Endothelial cell (in vitro differentiated cells): Measurements from ENCODE around the gene CD8A. TPM values are rescaled to one million over a fixed set of nuclear protein-coding genes. Genes with fewer than 3 reads are reported as not detected.
"Not testable (repeated sequence)": the region's sequence is repeated elsewhere in the genome, so short reads cannot be mapped to it uniquely, and the experiment has no call there.

Experiments used
- DNase-seq: peaks from one replicate; pipeline ENCODE4 v3.0.0; 2021; ENCODE audit warnings: low spot score
- H3K27ac Mint-ChIP-seq: one replicate; pipeline ENCODE4 v1.8.0; 2021; ENCODE audit warnings: mixed read lengths, inconsistent platforms; ENCODE audit not compliant: unreplicated experiment
- H3K27me3 Mint-ChIP-seq: one replicate; pipeline ENCODE4 v1.8.0; 2021; ENCODE audit warnings: mild to moderate bottlenecking, moderate library complexity, mixed read lengths, inconsistent platforms; ENCODE audit not compliant: unreplicated experiment
- H3K36me3 Mint-ChIP-seq: one replicate; pipeline ENCODE4 v1.8.0; 2021; ENCODE audit warnings: mild to moderate bottlenecking, low read depth, mixed read lengths, inconsistent platforms; ENCODE audit not compliant: unreplicated experiment
- H3K4me1 Mint-ChIP-seq: one replicate; pipeline ENCODE4 v1.8.0; 2021; ENCODE audit warnings: mild to moderate bottlenecking, mixed read lengths, inconsistent platforms; ENCODE audit not compliant: unreplicated experiment
- H3K4me3 Mint-ChIP-seq: one replicate; pipeline ENCODE4 v1.8.0; 2021; ENCODE audit warnings: mild to moderate bottlenecking, mixed read lengths, inconsistent platforms; ENCODE audit not compliant: unreplicated experiment
- H3K9me3 Mint-ChIP-seq: one replicate; pipeline ENCODE4 v1.8.0; 2021; ENCODE audit warnings: mixed read lengths, inconsistent platforms; ENCODE audit not compliant: unreplicated experiment
- CTCF ChIP-seq: fragments of 200-600 bp; sonication (generic); IDR thresholded peaks from one replicate; pipeline ENCODE4 v1.5.0; 2021; ENCODE audit warnings: antibody characterized with exemption; ENCODE audit not compliant: unreplicated experiment
- total RNA-seq: library from RNA; stranded (reverse); fragmentation: NEBNext Ultra II Directional; extraction: Animal tissue kit (Norgen Biotek cat#: 25700); gene quantifications from one replicate; pipeline ENCODE4 v1.2.1, GENCODE V29; 2021; ENCODE audit not compliant: unreplicated experiment

Gene CD8A
- total RNA-seq, 1 donor from 2014 or later, result not detected

DNA sequence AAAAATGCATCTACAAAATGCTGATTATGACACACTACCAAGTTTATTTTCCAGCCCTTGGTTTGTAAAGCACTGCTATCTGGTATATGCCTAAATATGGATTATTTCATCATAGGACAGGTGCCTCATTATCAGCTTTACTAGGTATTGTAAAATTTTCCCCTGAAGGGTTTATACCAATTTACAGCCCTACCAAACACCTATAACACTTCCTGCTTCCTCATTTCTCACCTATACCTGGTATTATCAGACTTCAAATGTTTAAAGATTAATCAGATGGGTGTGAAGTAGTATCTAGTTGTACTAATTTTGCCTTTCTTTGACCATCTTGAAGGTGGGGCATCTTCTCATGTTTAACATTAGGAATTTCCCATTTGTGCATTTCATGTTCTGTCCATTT is 43.8 kb downstream of the CD8A start:
- H3K4me1 Mint-ChIP-seq, result no peaks in the 10 kb centered on the region
- no peaks in the 10 kb centered on the region for H3K27me3 Mint-ChIP-seq
- no peak for DNase-seq
- H3K9me3 Mint-ChIP-seq, result no peaks in the 10 kb centered on the region
- H3K27ac Mint-ChIP-seq, result no peak overlapping the region
- H3K4me3 Mint-ChIP-seq, result no peak overlapping the region
- TF ChIP-seq CTCF, result no peak
- H3K36me3 Mint-ChIP-seq, result peaks cover 18% of the 10 kb centered on the region

GRCh38 chr2:86744152-86744551 is 46.6 kb downstream of the CD8A start:
- TF ChIP-seq CTCF, result no peak
- H3K27ac Mint-ChIP-seq, result no peak overlapping the region
- H3K4me3 Mint-ChIP-seq, result no peak overlapping the region
- H3K27me3 Mint-ChIP-seq, result no peaks in the 10 kb centered on the region
- no peak for DNase-seq
- H3K9me3 Mint-ChIP-seq, result no peaks in the 10 kb centered on the region
- no peaks in the 10 kb centered on the region for H3K4me1 Mint-ChIP-seq
- H3K36me3 Mint-ChIP-seq, result peaks cover 7% of the 10 kb centered on the region

DNA sequence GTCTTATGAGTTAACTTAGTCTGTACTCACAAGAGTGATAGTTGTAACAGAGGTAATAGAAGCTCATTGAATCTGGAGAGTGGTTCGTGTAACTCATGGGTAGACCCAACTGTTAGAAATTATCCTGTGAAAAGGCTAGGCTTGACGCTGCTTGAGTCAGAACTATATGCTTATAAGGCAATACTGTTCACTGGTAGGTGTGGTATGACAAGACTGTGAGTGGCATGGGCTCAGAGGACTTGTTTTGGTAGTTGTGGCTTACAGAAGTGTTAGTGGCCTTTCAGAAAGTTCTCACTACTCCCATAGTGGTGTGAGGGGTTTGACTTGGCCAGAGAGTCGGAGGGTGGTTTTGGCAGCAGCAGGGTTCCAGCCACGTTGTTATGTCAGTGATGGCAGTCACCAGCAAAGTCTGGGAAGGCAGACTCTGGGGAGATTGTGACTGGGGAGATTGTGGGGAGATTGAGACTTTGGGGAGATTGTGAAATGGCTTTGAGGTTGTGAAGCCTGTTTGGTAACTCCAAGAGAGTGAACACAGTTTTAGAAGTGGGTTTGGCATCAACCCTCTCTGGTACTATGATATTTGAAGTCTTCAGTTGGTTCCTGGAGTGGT is 48.7 kb downstream of the CD8A start:
- H3K27me3 Mint-ChIP-seq, H3K9me3 Mint-ChIP-seq, H3K27ac Mint-ChIP-seq, H3K36me3 Mint-ChIP-seq, DNase-seq, H3K4me1 Mint-ChIP-seq: not testable (repeated sequence)
- H3K4me3 Mint-ChIP-seq, result peak overlapping the region; percentile 28

GRCh38 chr2:86739889-86740288 is 50.8 kb downstream of the CD8A start:
- H3K36me3 Mint-ChIP-seq, H3K27me3 Mint-ChIP-seq, H3K4me3 Mint-ChIP-seq, H3K27ac Mint-ChIP-seq, H3K9me3 Mint-ChIP-seq, DNase-seq, H3K4me1 Mint-ChIP-seq: not testable (repeated sequence)

DNA sequence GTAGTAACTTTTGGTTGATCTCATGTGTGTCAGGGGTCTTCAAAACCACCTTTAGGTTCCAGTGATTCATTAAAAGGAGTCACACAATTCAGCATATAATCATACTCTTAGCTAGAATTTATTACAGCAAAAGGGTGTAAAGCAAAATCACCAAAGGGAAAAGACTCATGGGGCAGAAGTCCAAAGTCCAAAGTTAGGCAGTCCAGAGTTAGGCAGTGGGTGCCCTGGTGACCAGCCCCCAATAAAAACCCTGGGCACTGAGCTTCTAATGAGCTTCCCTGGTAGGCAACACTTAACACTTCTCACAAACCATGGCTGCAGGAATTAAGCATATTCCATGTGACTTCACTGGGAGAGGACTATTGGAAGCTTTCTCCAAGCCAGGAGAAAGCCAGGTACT is 51.2 kb downstream of the CD8A start:
- DNase-seq, H3K27ac Mint-ChIP-seq, H3K4me1 Mint-ChIP-seq, H3K27me3 Mint-ChIP-seq, H3K36me3 Mint-ChIP-seq, H3K4me3 Mint-ChIP-seq, H3K9me3 Mint-ChIP-seq: not testable (repeated sequence)

DNA sequence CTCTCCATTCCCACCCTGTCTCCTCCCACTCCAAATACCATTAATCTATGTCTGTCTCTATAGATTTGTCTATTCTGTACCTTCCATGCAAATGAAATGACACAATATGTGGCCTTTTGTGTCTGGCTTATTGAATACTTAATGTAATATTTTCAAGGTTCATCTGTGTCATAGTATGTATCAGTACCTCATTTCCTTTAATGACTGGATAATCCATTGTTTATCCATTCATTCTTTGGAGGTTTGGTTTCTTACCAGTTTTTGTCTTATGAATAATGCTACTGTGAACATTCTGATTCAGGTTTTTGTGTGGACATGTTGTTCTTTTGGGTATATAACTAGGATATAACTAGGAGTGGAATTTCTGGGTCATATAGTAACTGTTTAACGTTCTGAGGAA is 55.8 kb downstream of the CD8A start:
- H3K27ac Mint-ChIP-seq, H3K36me3 Mint-ChIP-seq, H3K27me3 Mint-ChIP-seq, DNase-seq, H3K4me1 Mint-ChIP-seq, H3K9me3 Mint-ChIP-seq, H3K4me3 Mint-ChIP-seq: not testable (repeated sequence)

Other genes with a start within 250 kb of the CD8A start
- gene CHMP3, start 227.5 kb downstream of the CD8A start, total RNA-seq, result 70.5 TPM
- 31.9 TPM for gene RNF103, start 167.0 kb downstream of the CD8A start, total RNA-seq
- gene RMND5A, start 70.6 kb downstream of the CD8A start, total RNA-seq, result 40.2 TPM
- gene CD8B, start 71.0 kb upstream of the CD8A start, total RNA-seq, result not detected
- 2.1 TPM for gene RGPD1, start 151.2 kb upstream of the CD8A start, total RNA-seq
- gene PLGLB1, start 230.9 kb upstream of the CD8A start, total RNA-seq, result 1.1 TPM